H9 (cell line): ENCODE results near the gene TMEM272. TPM values are rescaled to one million over a fixed set of nuclear protein-coding genes. Genes with fewer than 3 reads are reported as not detected.

ENCODE experiments used
- DNase-seq: peaks from one replicate; pipeline ENCODE4 v3.0.0-alpha.2; 2017
- H2AFZ ChIP-seq: one replicate; pipeline ENCODE4 v1.6.1; 2013; ENCODE audit warnings: mild to moderate bottlenecking, low read length, control low read depth, moderate library complexity
- H2AK5ac ChIP-seq: 2 replicates; pipeline ENCODE4 v1.6.1; 2013; ENCODE audit warnings: low read length, control low read depth, mixed read lengths; ENCODE audit not compliant: insufficient read length
- H2BK120ac ChIP-seq: one replicate; pipeline ENCODE4 v1.6.1; 2013; ENCODE audit warnings: low read depth, mild to moderate bottlenecking, low read length, control low read depth, inconsistent platforms; ENCODE audit not compliant: poor library complexity, severe bottlenecking
- H2BK12ac ChIP-seq: 2 replicates; pipeline ENCODE4 v1.6.1; 2013; ENCODE audit warnings: low read length, control low read depth, mixed read lengths, low read depth; ENCODE audit not compliant: insufficient read length
- H2BK15ac ChIP-seq: 2 replicates; pipeline ENCODE4 v1.6.1; 2013; ENCODE audit warnings: low read depth, low read length, control low read depth
- H2BK20ac ChIP-seq: one replicate; pipeline ENCODE4 v1.6.1; 2013; ENCODE audit warnings: low read depth, mild to moderate bottlenecking, low read length, control low read depth, inconsistent platforms; ENCODE audit not compliant: poor library complexity, severe bottlenecking
- H2BK5ac ChIP-seq: 2 replicates; pipeline ENCODE4 v1.6.1; 2013; ENCODE audit warnings: low read length, control low read depth, mixed read lengths; ENCODE audit not compliant: insufficient read length
- H3K14ac ChIP-seq: 2 replicates; pipeline ENCODE4 v1.6.1; 2013; ENCODE audit warnings: low read length, control low read depth; ENCODE audit not compliant: insufficient read depth
- H3K18ac ChIP-seq: 2 replicates; pipeline ENCODE4 v1.6.1; 2013; ENCODE audit warnings: low read depth, mild to moderate bottlenecking, mixed read lengths, low read length, control low read depth; ENCODE audit not compliant: insufficient read length
- H3K23ac ChIP-seq: 2 replicates; pipeline ENCODE4 v1.6.1; 2013; ENCODE audit warnings: low read length, control low read depth, mixed read lengths, low read depth; ENCODE audit not compliant: insufficient read length
- H3K23me2 ChIP-seq: 2 replicates; pipeline ENCODE4 v1.6.1; 2013; ENCODE audit warnings: low read depth, mild to moderate bottlenecking, mixed read lengths, low read length, control low read depth; ENCODE audit not compliant: insufficient read length, poor library complexity, severe bottlenecking
- H3K27ac ChIP-seq: 2 replicates; pipeline ENCODE4 v1.5.1; 2013; ENCODE audit warnings: low read length, control low read depth, mixed read lengths, low read depth; ENCODE audit not compliant: insufficient read length
- H3K27me3 ChIP-seq: 2 replicates; pipeline ENCODE4 v1.6.1; 2013; ENCODE audit warnings: low read length, control low read depth, inconsistent platforms; ENCODE audit not compliant: insufficient read depth
- H3K4ac ChIP-seq: 2 replicates; pipeline ENCODE4 v1.6.1; 2013; ENCODE audit warnings: low read depth, mild to moderate bottlenecking, control low read depth, inconsistent platforms, low read length, moderate library complexity
- H3K4me1 ChIP-seq: 2 replicates; pipeline ENCODE4 v1.6.1; 2013; ENCODE audit warnings: low read length, control low read depth, inconsistent platforms; ENCODE audit not compliant: insufficient read depth
- H3K4me2 ChIP-seq: 2 replicates; pipeline ENCODE4 v1.6.1; 2013; ENCODE audit warnings: low read length, control low read depth, mixed read lengths; ENCODE audit not compliant: insufficient read length, insufficient read depth
- H3K56ac ChIP-seq: 2 replicates; pipeline ENCODE4 v1.6.1; 2013; ENCODE audit warnings: low read depth, mild to moderate bottlenecking, mixed read lengths, low read length, control low read depth; ENCODE audit not compliant: insufficient read length
- H3K79me1 ChIP-seq: 2 replicates; pipeline ENCODE4 v1.6.1; 2013; ENCODE audit warnings: low read depth, mild to moderate bottlenecking, moderate library complexity, low read length, control low read depth, inconsistent platforms; ENCODE audit not compliant: insufficient read depth, poor library complexity, severe bottlenecking
- H3K79me2 ChIP-seq: 2 replicates; pipeline ENCODE4 v1.6.1; 2013; ENCODE audit warnings: low read length, control low read depth, inconsistent platforms; ENCODE audit not compliant: insufficient read depth
- H3K9ac ChIP-seq: 2 replicates; pipeline ENCODE4 v1.6.1; 2013; ENCODE audit warnings: low read length, control low read depth, mixed read lengths; ENCODE audit not compliant: insufficient read length; ENCODE audit errors: extremely low read depth
- H3K9me3 ChIP-seq: one replicate; pipeline ENCODE4 v1.6.1; 2013; ENCODE audit warnings: low read depth, low read length, inconsistent platforms; ENCODE audit not compliant: control insufficient read depth
- H3T11ph ChIP-seq: one replicate; pipeline ENCODE4 v1.6.1; 2013; ENCODE audit warnings: mild to moderate bottlenecking, low read length, control low read depth, inconsistent platforms
- H4K20me1 ChIP-seq: one replicate; pipeline ENCODE4 v1.6.1; 2013; ENCODE audit not compliant: control insufficient read depth, insufficient read length, insufficient read depth
- H4K5ac ChIP-seq: 2 replicates; pipeline ENCODE4 v1.6.1; 2013; ENCODE audit warnings: low read depth, mild to moderate bottlenecking, mixed read lengths, low read length, control low read depth; ENCODE audit not compliant: insufficient read length
- H4K8ac ChIP-seq: replicated peaks from 2 replicates; pipeline ENCODE4 v1.6.1; 2013; ENCODE audit warnings: low read length, control low read depth, mixed read lengths, low read depth; ENCODE audit not compliant: insufficient read length
- H4K91ac ChIP-seq: 2 replicates; pipeline ENCODE4 v1.6.1; 2013; ENCODE audit warnings: low read depth, mild to moderate bottlenecking, moderate library complexity, mixed read lengths, low read length, control low read depth; ENCODE audit not compliant: insufficient read length
- H3K27ac Mint-ChIP-seq, 3 experiments: 2 replicates in 2 of 3; 3 replicates in 1 of 3; pipeline ENCODE4 v1.8.0; 2020 to 2021; ENCODE audit warnings: mixed read lengths in 3 of 3, mild to moderate bottlenecking in 1 of 3, moderate library complexity in 1 of 3
- H3K27me3 Mint-ChIP-seq: 2 replicates; pipeline ENCODE4 v1.8.0; 2021; ENCODE audit warnings: low read depth, mild to moderate bottlenecking, moderate library complexity, mixed read lengths
- H3K36me3 Mint-ChIP-seq, 3 experiments: 2 replicates in 2 of 3; 3 replicates in 1 of 3; pipeline ENCODE4 v1.8.0; 2020 to 2021; ENCODE audit warnings: low read depth in 3 of 3, mixed read lengths in 3 of 3; ENCODE audit not compliant: insufficient read depth in 1 of 3
- H3K4me1 Mint-ChIP-seq, 2 experiments: 2 replicates each; pipeline ENCODE4 v1.8.0; 2020; ENCODE audit warnings: mixed read lengths in 2 of 2
- H3K4me3 Mint-ChIP-seq, 2 experiments: 2 replicates in 1 of 2; 3 replicates in 1 of 2; pipeline ENCODE4 v1.8.0; 2020 to 2021; ENCODE audit warnings: mild to moderate bottlenecking in 2 of 2, mixed read lengths in 2 of 2, moderate library complexity in 1 of 2
- H3K9me3 Mint-ChIP-seq, 2 experiments: 2 replicates in 1 of 2; 3 replicates in 1 of 2; pipeline ENCODE4 v1.8.0; 2020; ENCODE audit warnings: mild to moderate bottlenecking in 2 of 2, mixed read lengths in 2 of 2, moderate library complexity in 1 of 2
- WGBS: extraction: QIAGEN DNeasy Blood & Tissue Kit; methylation state at CpG from one replicate; pipeline ENCODE4 v1.1.7; 2013; ENCODE audit warnings: missing lambda C conversion rate, low lambda C conversion rate, mixed read lengths; ENCODE audit not compliant: insufficient read length; ENCODE audit errors: extremely low coverage; 5-methylcytosine and 5-hydroxymethylcytosine counted together
- total RNA-seq: library from RNA; stranded (reverse); gene quantifications from 2 replicates; pipeline ENCODE4 v1.2.1, GENCODE V29; 2021
- TF ChIP-seq, protein P1 (sequence below): fragments of 200-600 bp; sonication (generic); conservative IDR thresholded peaks from 3 replicates; pipeline ENCODE4 v1.8.0; 2021; ENCODE audit warnings: antibody characterized with exemption, mild to moderate bottlenecking

Gene TMEM272
- total RNA-seq, 1 experiment from 2014 or later: not detected

DNA sequence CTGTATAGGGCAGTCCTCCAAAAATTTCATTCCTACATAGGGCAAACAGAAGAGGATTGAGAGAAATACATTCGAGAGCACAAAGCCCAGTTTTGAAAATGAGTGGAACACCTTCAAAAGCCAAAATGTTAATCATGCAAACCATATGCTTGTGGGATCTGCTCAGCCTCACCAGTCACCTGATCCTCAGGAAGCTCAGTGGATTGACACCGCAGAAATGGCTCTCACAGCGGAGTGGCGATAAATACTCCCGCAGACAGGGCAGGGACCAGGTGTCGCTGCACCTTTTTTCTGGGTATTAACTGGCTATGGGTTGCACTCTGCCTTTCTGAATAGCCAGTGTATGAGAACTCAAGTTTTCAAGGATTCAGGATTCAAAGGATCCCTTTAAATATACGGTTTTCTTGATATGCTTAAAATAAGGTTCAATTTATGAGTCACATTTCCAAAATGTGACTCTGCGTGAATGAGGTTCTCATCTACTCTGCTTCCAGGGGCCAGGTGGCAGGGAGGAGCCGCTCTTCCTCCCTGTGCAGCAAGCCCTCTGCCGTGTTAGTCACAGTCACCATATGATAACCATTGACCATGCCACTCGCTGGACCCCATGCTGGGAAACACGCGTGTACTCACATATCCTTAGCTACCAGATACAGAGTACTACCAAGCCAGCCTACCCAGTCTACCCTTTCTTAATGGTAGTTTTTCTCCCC is 22.7 kb downstream of the TMEM272 start:
- no peak overlapping the region for H3K56ac ChIP-seq
- no peak overlapping the region for H2AK5ac ChIP-seq
- Mint-ChIP-seq H3K4me1 (peaks cover 29 to 34% of the 10 kb centered on the region in 2 experiments), H3K9me3 (no peaks in the 10 kb centered on the region), H3K27ac (no peak overlapping the region), H3K27me3 (peaks cover 2% of the 10 kb centered on the region), H3K4me3 (no peak overlapping the region), H3K36me3 (no peaks in the 10 kb centered on the region)
- H2BK5ac ChIP-seq: no peak overlapping the region
- no peak overlapping the region for H3K18ac ChIP-seq
- H2AFZ ChIP-seq: no peak overlapping the region
- H2BK20ac ChIP-seq: no peak overlapping the region
- no peak overlapping the region for H2BK15ac ChIP-seq
- H3K4ac ChIP-seq: no peak overlapping the region
- H3K9me3 ChIP-seq: no peaks in the 10 kb centered on the region
- no peak overlapping the region for H2BK12ac ChIP-seq
- H3K4me1 ChIP-seq: no peaks in the 10 kb centered on the region; the same call in 1 of the 2 replicates
- no peak overlapping the region for H4K8ac ChIP-seq
- no peak overlapping the region for H3T11ph ChIP-seq
- WGBS: no CpG with 5 or more reads among the region's 13 CpGs
- H3K14ac ChIP-seq: no peak overlapping the region
- H3K9ac ChIP-seq: no peak overlapping the region
- peaks cover 2% of the 10 kb centered on the region; the same call in 1 of the 2 replicates for H3K27me3 ChIP-seq
- no peak overlapping the region for H3K4me2 ChIP-seq
- H4K20me1 ChIP-seq: no peaks in the 10 kb centered on the region
- TF ChIP-seq, protein P1, sequence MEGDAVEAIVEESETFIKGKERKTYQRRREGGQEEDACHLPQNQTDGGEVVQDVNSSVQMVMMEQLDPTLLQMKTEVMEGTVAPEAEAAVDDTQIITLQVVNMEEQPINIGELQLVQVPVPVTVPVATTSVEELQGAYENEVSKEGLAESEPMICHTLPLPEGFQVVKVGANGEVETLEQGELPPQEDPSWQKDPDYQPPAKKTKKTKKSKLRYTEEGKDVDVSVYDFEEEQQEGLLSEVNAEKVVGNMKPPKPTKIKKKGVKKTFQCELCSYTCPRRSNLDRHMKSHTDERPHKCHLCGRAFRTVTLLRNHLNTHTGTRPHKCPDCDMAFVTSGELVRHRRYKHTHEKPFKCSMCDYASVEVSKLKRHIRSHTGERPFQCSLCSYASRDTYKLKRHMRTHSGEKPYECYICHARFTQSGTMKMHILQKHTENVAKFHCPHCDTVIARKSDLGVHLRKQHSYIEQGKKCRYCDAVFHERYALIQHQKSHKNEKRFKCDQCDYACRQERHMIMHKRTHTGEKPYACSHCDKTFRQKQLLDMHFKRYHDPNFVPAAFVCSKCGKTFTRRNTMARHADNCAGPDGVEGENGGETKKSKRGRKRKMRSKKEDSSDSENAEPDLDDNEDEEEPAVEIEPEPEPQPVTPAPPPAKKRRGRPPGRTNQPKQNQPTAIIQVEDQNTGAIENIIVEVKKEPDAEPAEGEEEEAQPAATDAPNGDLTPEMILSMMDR: no peak
- H3K79me2 ChIP-seq: no peaks in the 10 kb centered on the region
- H4K91ac ChIP-seq: no peak overlapping the region
- H3K79me1 ChIP-seq: no peaks in the 10 kb centered on the region
- no peak for DNase-seq
- no peak overlapping the region for H2BK120ac ChIP-seq
- H3K23me2 ChIP-seq: peaks cover 4% of the 10 kb centered on the region
- H3K27ac ChIP-seq: no peak overlapping the region
- H3K23ac ChIP-seq: no peak overlapping the region
- no peak overlapping the region for H4K5ac ChIP-seq
